NCI-H1694 (cell line): Measurements from ENCODE around the gene SLC2A4RG.

Experiments used
- DNase-seq: peaks from one replicate; lab custom pipeline; 2025; lab: John Stamatoyannopoulos, UW

SLC2A4RG gene

GRCh38 chr20:63699466-63700198 lies 39.9 kb upstream of the SLC2A4RG start:
- no peak for DNase-seq

- DNase-seq: no peak
Measured at GRCh38 chr20:63700199-63701050, 39.2 kb upstream of the SLC2A4RG start.

- no peak for DNase-seq
Measured at GRCh38 chr20:63701051-63701328, 38.6 kb upstream of the SLC2A4RG start.

GRCh38 chr20:63701329-63702035 lies 38.1 kb upstream of the SLC2A4RG start:
- DNase-seq: no peak

- DNase-seq: no peak
Measured at GRCh38 chr20:63702036-63702665, 37.4 kb upstream of the SLC2A4RG start.

GRCh38 chr20:63702751-63703470 lies 36.7 kb upstream of the SLC2A4RG start:
- DNase-seq: no peak

- no peak for DNase-seq
Measured at GRCh38 chr20:63703471-63703975, 36.1 kb upstream of the SLC2A4RG start.

GRCh38 chr20:63703976-63704748 lies 35.4 kb upstream of the SLC2A4RG start:
- DNase-seq: no peak

- no peak for DNase-seq
Measured at GRCh38 chr20:63704749-63705117, 34.8 kb upstream of the SLC2A4RG start.

- no peak for DNase-seq
Measured at GRCh38 chr20:63705232-63706026, 34.1 kb upstream of the SLC2A4RG start.

- no peak for DNase-seq
Measured at GRCh38 chr20:63706027-63706695, 33.4 kb upstream of the SLC2A4RG start.

GRCh38 chr20:63706852-63707557 lies 32.6 kb upstream of the SLC2A4RG start:
- DNase-seq: no peak

- DNase-seq: peak; percentile 23
Measured at GRCh38 chr20:63707558-63708300, 31.8 kb upstream of the SLC2A4RG start, which contains the start of the genes ARFRP1 and ZGPAT. Gene ARFRP1, minus strand, starts transcription at chr20:63707976. Its CDS starts 885 bp downstream, at chr20:63707091. Gene ZGPAT, plus strand, starts transcription at chr20:63708039. Its CDS starts 542 bp downstream, at chr20:63708581.

GRCh38 chr20:63708301-63709148 lies 31.1 kb upstream of the SLC2A4RG start:
- DNase-seq: no peak

GRCh38 chr20:63709149-63709527 lies 30.4 kb upstream of the SLC2A4RG start:
- DNase-seq: no peak

- DNase-seq: no peak
Measured at GRCh38 chr20:63711085-63711645, 28.4 kb upstream of the SLC2A4RG start.

GRCh38 chr20:63712191-63712590 lies 27.4 kb upstream of the SLC2A4RG start:
- no peak for DNase-seq
